Measurements from ENCODE around the gene ZNF385C. TPM values are rescaled to one million over a fixed set of nuclear protein-coding genes. Genes with fewer than 3 reads are reported as not detected.
A peak's percentile ranks its signal among the peaks of the same experiment; 100 is the strongest.

The ZNF385C gene
- total and polyA plus RNA-seq, 4 donors: 0.03 to 0.19 (median 0.06) TPM; not detected in 1

- Histone ChIP-seq H3K27me3 (ENCODE audit: control insufficient read depth in 4 of 4, insufficient read depth in 4 of 4, low read length in 3 of 4) (no peaks in the 10 kb centered on the region), H3K9me3 (ENCODE audit: control insufficient read depth in 4 of 4, low read length in 3 of 4) (no peaks in the 10 kb centered on the region), H3K36me3 (ENCODE audit: control insufficient read depth in 4 of 4, insufficient read depth in 3 of 4, low read depth in 1 of 4, low read length in 3 of 4) (peaks cover 13 to 56% (median 45%) of the 10 kb centered on the region in 4 donors), H3K4me3 (ENCODE audit: low read depth in 1 of 3, low read length in 3 of 3) (no peak overlapping the region), H3K4me1 (ENCODE audit: control insufficient read depth in 4 of 4, insufficient read depth in 4 of 4, low read length in 3 of 4) (peaks cover 4 to 28% (median 23%) of the 10 kb centered on the region in 4 donors), H3K27ac (ENCODE audit: low read depth in 1 of 2, low read length in 2 of 2) (no peak overlapping the region), H3K9ac (ENCODE audit: low read depth in 1 of 2, low read length in 2 of 2) (no peak overlapping the region)
- TF ChIP-seq ATF3 (IDR thresholded peaks at IDR 0.05) (peak; percentile 12), FOXA1 (IDR thresholded peaks at IDR 0.05) (no peak)
- DNase-seq (ENCODE audit: low spot score): no peak
- 98% methylated on average over 2 of the region's 2 CpGs for WGBS
Observed at GRCh38 chr17:41988418-41988817, 109.9 kb downstream of the ZNF385C start.

- H3K4me1 ChIP-seq (ENCODE audit: control insufficient read depth in 4 of 4, insufficient read depth in 4 of 4, low read length in 3 of 4): peaks cover 4 to 28% (median 23%) of the 10 kb centered on the region in 4 donors
- peaks cover 16 to 60% (median 44%) of the 10 kb centered on the region in 4 donors for H3K36me3 ChIP-seq (ENCODE audit: control insufficient read depth in 4 of 4, insufficient read depth in 3 of 4, low read depth in 1 of 4, low read length in 3 of 4)
- no peak for DNase-seq (ENCODE audit: low spot score)
- no peak overlapping the region for H3K4me3 ChIP-seq (ENCODE audit: low read depth in 1 of 3, low read length in 3 of 3)
- no peak overlapping the region for H3K27ac ChIP-seq (ENCODE audit: low read depth in 1 of 2, low read length in 2 of 2)
- WGBS: 91% methylated on average over 3 of the region's 3 CpGs
- H3K9ac ChIP-seq (ENCODE audit: low read depth in 1 of 2, low read length in 2 of 2): no peak overlapping the region
- no peaks in the 10 kb centered on the region for H3K27me3 ChIP-seq (ENCODE audit: control insufficient read depth in 4 of 4, insufficient read depth in 4 of 4, low read length in 3 of 4)
- H3K9me3 ChIP-seq (ENCODE audit: control insufficient read depth in 4 of 4, low read length in 3 of 4): no peaks in the 10 kb centered on the region
- TF ChIP-seq FOXA1 (IDR thresholded peaks at IDR 0.05): no peak
- no peak for TF ChIP-seq EGR1 (IDR thresholded peaks at IDR 0.05; ENCODE audit: low read depth in 2 of 2)
- TF ChIP-seq SP1 (IDR thresholded peaks at IDR 0.05): no peak
- TF ChIP-seq ATF3 (IDR thresholded peaks at IDR 0.05): no peak
- TF ChIP-seq TAF1 (conservative IDR thresholded peaks at IDR 0.05): no peak
- no peak for TF ChIP-seq HNF4G (IDR thresholded peaks at IDR 0.05)
- TF ChIP-seq HNF4A (conservative IDR thresholded peaks at IDR 0.05): no peak
Observed at GRCh38 chr17:41987642-41988041, 110.6 kb downstream of the ZNF385C start.

GRCh38 chr17:41986634-41987033, 111.6 kb downstream of the ZNF385C start:
- WGBS: 96% methylated on average over 1 of the region's 1 CpG
- TF ChIP-seq HNF4A (conservative IDR thresholded peaks at IDR 0.05): no peak
- TF ChIP-seq REST (IDR thresholded peaks at IDR 0.05): no peak
- TF ChIP-seq ZBTB33 (IDR thresholded peaks at IDR 0.05): no peak
- no peak for TF ChIP-seq NR2F2 (IDR thresholded peaks at IDR 0.05)
- no peak for TF ChIP-seq RXRA (IDR thresholded peaks at IDR 0.05)
- no peak for TF ChIP-seq JUND (IDR thresholded peaks at IDR 0.05)
- no peak for TF ChIP-seq RAD21 (IDR thresholded peaks at IDR 0.05)
- TF ChIP-seq GABPA (IDR thresholded peaks at IDR 0.05 in 1 of 2, conservative IDR thresholded peaks at IDR 0.05 in 1 of 2): no peak
- no peak for TF ChIP-seq FOXA1 (IDR thresholded peaks at IDR 0.05)
- TF ChIP-seq YY1 (IDR thresholded peaks at IDR 0.05): no peak
- TF ChIP-seq TAF1 (conservative IDR thresholded peaks at IDR 0.05): no peak
- TF ChIP-seq EGR1 (IDR thresholded peaks at IDR 0.05; ENCODE audit: low read depth in 2 of 2): no peak
- no peak for TF ChIP-seq ATF3 (IDR thresholded peaks at IDR 0.05)
- TF ChIP-seq HNF4G (IDR thresholded peaks at IDR 0.05): no peak
- H3K27me3 ChIP-seq (ENCODE audit: control insufficient read depth in 4 of 4, insufficient read depth in 4 of 4, low read length in 3 of 4): no peaks in the 10 kb centered on the region
- H3K9ac ChIP-seq (ENCODE audit: low read depth in 1 of 2, low read length in 2 of 2): no peak overlapping the region
- peaks cover 18 to 64% (median 45%) of the 10 kb centered on the region in 4 donors for H3K36me3 ChIP-seq (ENCODE audit: control insufficient read depth in 4 of 4, insufficient read depth in 3 of 4, low read depth in 1 of 4, low read length in 3 of 4)
- no peak for DNase-seq (ENCODE audit: low spot score)
- H3K27ac ChIP-seq (ENCODE audit: low read depth in 1 of 2, low read length in 2 of 2): no peak overlapping the region
- H3K4me1 ChIP-seq (ENCODE audit: control insufficient read depth in 4 of 4, insufficient read depth in 4 of 4, low read length in 3 of 4): peaks cover 4 to 28% (median 23%) of the 10 kb centered on the region in 4 donors
- no peaks in the 10 kb centered on the region for H3K9me3 ChIP-seq (ENCODE audit: control insufficient read depth in 4 of 4, low read length in 3 of 4)
- H3K4me3 ChIP-seq (ENCODE audit: low read depth in 1 of 3, low read length in 3 of 3): no peak overlapping the region
